Fibroblast of skin of scalp (primary cell): ENCODE data around the gene ALG9.
A peak's percentile ranks its signal among the peaks of the same experiment; 100 is the strongest.

Experiments used
- DNase-seq: peaks from one replicate; pipeline ENCODE4 v3.0.0-alpha.2; 2013

Gene ALG9

GRCh38 chr11:111835665-111836064 lies 35.7 kb downstream of the ALG9 start:
- DNase-seq, result no peak

- no peak for DNase-seq
These were observed 36.8 kb downstream of the ALG9 start for GRCh38 chr11:111834432-111835163.

GRCh38 chr11:111833524-111833923 lies 37.9 kb downstream of the ALG9 start:
- DNase-seq, result peak; percentile 19

GRCh38 chr11:111829185-111829968 lies 42.0 kb downstream of the ALG9 start:
- DNase-seq, result peak; percentile 39

- no peak for DNase-seq
These were observed 44.9 kb downstream of the ALG9 start for GRCh38 chr11:111826322-111826950.

GRCh38 chr11:111823629-111824028 lies 47.8 kb downstream of the ALG9 start:
- no peak for DNase-seq

- no peak for DNase-seq
These were observed 48.2 kb downstream of the ALG9 start for GRCh38 chr11:111823131-111823530.

GRCh38 chr11:111819829-111820237 lies 51.5 kb downstream of the ALG9 start:
- DNase-seq, result no peak

- peak; percentile 86 for DNase-seq
These were observed 52.1 kb downstream of the ALG9 start for GRCh38 chr11:111819161-111819828.

GRCh38 chr11:111815489-111815888 lies 55.9 kb downstream of the ALG9 start:
- no peak for DNase-seq

GRCh38 chr11:111814557-111815320 lies 56.6 kb downstream of the ALG9 start:
- peak; percentile 80 for DNase-seq

- DNase-seq, result no peak
These were observed 57.3 kb downstream of the ALG9 start for GRCh38 chr11:111814106-111814505.

- DNase-seq, result no peak
These were observed 59.2 kb downstream of the ALG9 start for GRCh38 chr11:111812211-111812610.

- no peak for DNase-seq
These were observed 59.9 kb downstream of the ALG9 start for GRCh38 chr11:111811445-111811844.

GRCh38 chr11:111808834-111809233 lies 62.5 kb downstream of the ALG9 start:
- DNase-seq, result no peak

GRCh38 chr11:111808063-111808588 lies 63.3 kb downstream of the ALG9 start:
- DNase-seq, result no peak

GRCh38 chr11:111807076-111807475 lies 64.3 kb downstream of the ALG9 start:
- no peak for DNase-seq

GRCh38 chr11:111801135-111801534 lies 70.2 kb downstream of the ALG9 start:
- no peak for DNase-seq

- DNase-seq, result no peak
These were observed 73.1 kb downstream of the ALG9 start for GRCh38 chr11:111798279-111798678.

- peak; percentile 35 for DNase-seq
These were observed 74.2 kb downstream of the ALG9 start for GRCh38 chr11:111797145-111797581.

- no peak for DNase-seq
These were observed 74.7 kb downstream of the ALG9 start for GRCh38 chr11:111796696-111797095.
